ENCODE measurements around the gene PTPN4.
"Not testable (repeated sequence)": the region's sequence is repeated elsewhere in the genome, so short reads cannot be mapped to it uniquely, and the experiment has no call there.

Gene PTPN4

GRCh38 chr2:120018549-120018948 lies 258.8 kb downstream of the PTPN4 start:
- DNase-seq (ENCODE audit: low read depth), result no peak

GRCh38 chr2:120020554-120020953 lies 260.8 kb downstream of the PTPN4 start:
- no peak for DNase-seq (ENCODE audit: low read depth)

- DNase-seq (ENCODE audit: low read depth), result not testable (repeated sequence)
Observed at GRCh38 chr2:120022505-120022904, 262.8 kb downstream of the PTPN4 start.

GRCh38 chr2:120026890-120027289 lies 267.2 kb downstream of the PTPN4 start:
- DNase-seq (ENCODE audit: low read depth), result no peak

GRCh38 chr2:120028795-120029194 lies 269.1 kb downstream of the PTPN4 start:
- DNase-seq (ENCODE audit: low read depth), result no peak

- no peak for DNase-seq (ENCODE audit: low read depth)
Observed at GRCh38 chr2:120029672-120030640, 270.2 kb downstream of the PTPN4 start.

GRCh38 chr2:120032297-120032696 lies 272.6 kb downstream of the PTPN4 start:
- no peak for DNase-seq (ENCODE audit: low read depth)
